Occipital lobe (tissue), 2 donors: ENCODE data around the gene L3MBTL4. TPM values are rescaled to one million over a fixed set of nuclear protein-coding genes. Genes with fewer than 3 reads are reported as not detected.
"Not testable (repeated sequence)": the region's sequence is repeated elsewhere in the genome, so short reads cannot be mapped to it uniquely, and the experiment has no call there.

Source experiments
- DNase-seq: peaks from one replicate; lab custom pipeline; 2025; lab: John Stamatoyannopoulos, UW
- total RNA-seq: library from RNA; depleted of rRNA; stranded (reverse); fragments of >200 nt; gene quantifications from one replicate; pipeline ENCODE4 v1.2.3, GENCODE V29; 2014

The L3MBTL4 gene
- total RNA-seq, 1 donor from 2014 or later, result 20.4 TPM

- DNase-seq, result no peak
These were observed 214.4 kb downstream of the L3MBTL4 start for GRCh38 chr18:6200204-6200774.

- no peak for DNase-seq
These were observed 214.9 kb downstream of the L3MBTL4 start for GRCh38 chr18:6199777-6200176.

- DNase-seq, result no peak
These were observed 216.1 kb downstream of the L3MBTL4 start for GRCh38 chr18:6198585-6198984.

GRCh38 chr18:6194640-6195039, 220.1 kb downstream of the L3MBTL4 start:
- DNase-seq, result no peak

GRCh38 chr18:6185782-6186181, 228.9 kb downstream of the L3MBTL4 start:
- DNase-seq, result not testable (repeated sequence)

- DNase-seq, result no peak
These were observed 239.5 kb downstream of the L3MBTL4 start for GRCh38 chr18:6174983-6175745.

- no peak for DNase-seq
These were observed 244.1 kb downstream of the L3MBTL4 start for GRCh38 chr18:6170604-6171003.

GRCh38 chr18:6161549-6161948, 253.2 kb downstream of the L3MBTL4 start:
- no peak for DNase-seq

- no peak for DNase-seq
These were observed 255.3 kb downstream of the L3MBTL4 start for GRCh38 chr18:6159426-6159825.

GRCh38 chr18:6158958-6159357, 255.8 kb downstream of the L3MBTL4 start:
- DNase-seq, result no peak

- no peak for DNase-seq
These were observed 258.3 kb downstream of the L3MBTL4 start for GRCh38 chr18:6156446-6156845.

- DNase-seq, result no peak
These were observed 259.0 kb downstream of the L3MBTL4 start for GRCh38 chr18:6155707-6156106.

GRCh38 chr18:6150430-6150829, 264.3 kb downstream of the L3MBTL4 start:
- DNase-seq, result no peak

GRCh38 chr18:6146307-6146661, 268.4 kb downstream of the L3MBTL4 start:
- no peak for DNase-seq

GRCh38 chr18:6145645-6146306, 268.9 kb downstream of the L3MBTL4 start:
- no peak for DNase-seq

- DNase-seq, result no peak
These were observed 275.7 kb downstream of the L3MBTL4 start for GRCh38 chr18:6139007-6139406.

GRCh38 chr18:6135901-6136300, 278.8 kb downstream of the L3MBTL4 start:
- not testable (repeated sequence) for DNase-seq

- DNase-seq, result not testable (repeated sequence)
These were observed 279.7 kb downstream of the L3MBTL4 start for GRCh38 chr18:6135029-6135428.

- DNase-seq, result no peak
These were observed 281.9 kb downstream of the L3MBTL4 start for GRCh38 chr18:6132751-6133368.

GRCh38 chr18:6120820-6121279, 293.9 kb downstream of the L3MBTL4 start:
- DNase-seq, result no peak

GRCh38 chr18:6119761-6120160, 294.9 kb downstream of the L3MBTL4 start:
- DNase-seq, result no peak

- DNase-seq, result no peak
These were observed 296.6 kb downstream of the L3MBTL4 start for GRCh38 chr18:6118080-6118479.
